Thoracic aorta (tissue), 2 donors: Measurements from ENCODE around the gene TMEM231. TPM values are rescaled to one million over a fixed set of nuclear protein-coding genes. Genes with fewer than 3 reads are reported as not detected.
A peak's percentile ranks its signal among the peaks of the same experiment; 100 is the strongest.

ENCODE experiments used
- ATAC-seq: fragments of 150-250 bp; one replicate; pipeline ENCODE4 v1.8.0; 2017; ENCODE audit warnings: low read depth; ENCODE audit not compliant: insufficient number of reproducible peaks, low FRiP score
- DNase-seq: peaks from one replicate; pipeline ENCODE4 v3.0.0-alpha.2; 2020; ENCODE audit warnings: low spot score
- H3K27ac ChIP-seq, 2 donors: fragments of 200-600 bp; sonication (generic); 1 replicate in 1 of 2; 2 replicates in 1 of 2; pipeline ENCODE4 v1.5.1; 2016; ENCODE audit warnings: mild to moderate bottlenecking in 2 of 2, moderate library complexity in 2 of 2
- H3K27me3 ChIP-seq: fragments of 200-600 bp; sonication (generic); replicated peaks from 2 replicates; pipeline ENCODE4 v1.6.0; 2016; ENCODE audit warnings: mild to moderate bottlenecking; ENCODE audit not compliant: insufficient read depth
- H3K36me3 ChIP-seq: fragments of 200-600 bp; sonication (generic); one replicate; pipeline ENCODE4 v1.5.1; 2016
- H3K4me1 ChIP-seq, 2 donors: fragments of 200-600 bp; sonication (generic); 1 replicate in 1 of 2; 2 replicates in 1 of 2; pipeline versions ENCODE4 v1.5.1 to v1.6.0; 2016; ENCODE audit warnings: low read depth in 2 of 2, mild to moderate bottlenecking in 1 of 2; ENCODE audit not compliant: control insufficient read depth in 1 of 2
- H3K4me3 ChIP-seq: fragments of 200-600 bp; sonication (generic); 2 replicates; pipeline ENCODE4 v1.5.1; 2016; ENCODE audit warnings: mild to moderate bottlenecking
- H3K9me3 ChIP-seq: fragments of 200-600 bp; sonication (generic); 2 replicates; pipeline ENCODE4 v1.5.1; 2016
- CTCF ChIP-seq: fragments of 200-600 bp; sonication (generic); IDR thresholded peaks from one replicate; pipeline ENCODE4 v1.5.1; 2019; ENCODE audit warnings: antibody characterized with exemption
- total RNA-seq, 2 donors: library from RNA; depleted of rRNA; stranded (reverse); fragments of >200 nt; gene quantifications; one replicate each; pipeline versions ENCODE4 v1.1.0 to v1.2.3, GENCODE V29; 2016

TMEM231 gene
- total RNA-seq, 2 donors from 2014 or later: 10.4 to 11.8 TPM

GRCh38 chr16:75575958-75576357 lies 19.9 kb upstream of the TMEM231 start:
- H3K27ac ChIP-seq: peak overlapping the region in 1 of 2 donors; percentile 19
- no peaks in the 10 kb centered on the region for H3K27me3 ChIP-seq

GRCh38 chr16:75573955-75574354 lies 17.9 kb upstream of the TMEM231 start:
- Histone ChIP-seq H3K4me1 (peaks cover 10 to 47% of the 10 kb centered on the region in 2 donors), H3K27me3 (no peaks in the 10 kb centered on the region), H3K36me3 (peaks cover 36% of the 10 kb centered on the region), H3K4me3 (no peak overlapping the region), H3K27ac (no peak overlapping the region), H3K9me3 (no peaks in the 10 kb centered on the region)
- DNase-seq (no peak), ATAC-seq (no peak)
- TF ChIP-seq CTCF: no peak

More at GRCh38 chr16:75575958-75576357, 19.9 kb upstream of the TMEM231 start:
- TF ChIP-seq CTCF: no peak
- DNase-seq (no peak), ATAC-seq (no peak)
- Histone ChIP-seq H3K4me3 (no peak overlapping the region), H3K36me3 (peaks cover 39% of the 10 kb centered on the region), H3K9me3 (no peaks in the 10 kb centered on the region), H3K4me1 (peaks cover 6 to 27% of the 10 kb centered on the region in 2 donors)

- no peaks in the 10 kb centered on the region for H3K9me3 ChIP-seq
- peaks cover 19 to 56% of the 10 kb centered on the region in 2 donors for H3K4me1 ChIP-seq
- H3K4me3 ChIP-seq: no peak overlapping the region
- DNase-seq (no peak), ATAC-seq (no peak)
- H3K27me3 ChIP-seq: no peaks in the 10 kb centered on the region
- peaks cover 36% of the 10 kb centered on the region for H3K36me3 ChIP-seq
- no peak overlapping the region for H3K27ac ChIP-seq
- TF ChIP-seq CTCF: no peak
Measured at GRCh38 chr16:75572864-75573542, 17.0 kb upstream of the TMEM231 start.

GRCh38 chr16:75570396-75571065 lies 14.5 kb upstream of the TMEM231 start:
- Histone ChIP-seq H3K4me3 (no peak overlapping the region), H3K27me3 (no peaks in the 10 kb centered on the region), H3K4me1 (peaks cover 30 to 72% of the 10 kb centered on the region in 2 donors), H3K27ac (peak overlapping the region in 1 of 2 donors; percentile 54), H3K36me3 (peaks cover 23% of the 10 kb centered on the region), H3K9me3 (no peaks in the 10 kb centered on the region)
- no peak for TF ChIP-seq CTCF
- DNase-seq (no peak), ATAC-seq (no peak)

GRCh38 chr16:75567911-75568310 lies 11.9 kb upstream of the TMEM231 start:
- Histone ChIP-seq H3K36me3 (peaks cover 12% of the 10 kb centered on the region), H3K4me3 (no peak overlapping the region), H3K27me3 (no peaks in the 10 kb centered on the region), H3K9me3 (no peaks in the 10 kb centered on the region), H3K4me1 (peaks cover 28 to 72% of the 10 kb centered on the region in 2 donors), H3K27ac (no peak overlapping the region)
- DNase-seq (no peak), ATAC-seq (no peak)
- no peak for TF ChIP-seq CTCF
